IMR-90 (cell line): ENCODE data around the gene SPAG5. TPM values are rescaled to one million over a fixed set of nuclear protein-coding genes. Genes with fewer than 3 reads are reported as not detected.

Experiments used
- ATAC-seq: fragments of 200-7000 bp; cut with Tn5 transposase; 2 replicates; pipeline ENCODE4 v1.9.1; 2020; ENCODE audit warnings: low read depth, mild to moderate bottlenecking, moderate library complexity
- BruUV-seq: library from RNA; stranded (reverse); fragments of 400-500 nt; replicated peaks from 2 replicates; lab custom pipeline; 2021; lab: Mats Ljungman, UMichigan
- CTCF ChIA-PET: fragments of 300-600 bp; formaldehyde crosslinking; extraction: SDS; loops from one replicate; lab custom pipeline; 2021; ENCODE audit warnings: antibody characterized with exemption; lab: Yijun Ruan, JAX
- POLR2A ChIA-PET: fragments of 300-600 bp; sonication (Branson Sonifier 250); formaldehyde crosslinking; loops from one replicate; lab custom pipeline; 2022; ENCODE audit warnings: antibody characterized with exemption; ENCODE audit not compliant: unreplicated experiment; lab: Charles Lee
- DNase-seq: peaks from one replicate; pipeline ENCODE4 v3.0.0; 2013
- H2AFZ ChIP-seq: replicated peaks from 2 replicates; pipeline ENCODE3; 2013; ENCODE audit warnings: low read length, mild to moderate bottlenecking; ENCODE audit not compliant: poor library complexity
- H2AK5ac ChIP-seq: 2 replicates; pipeline ENCODE4 v1.6.1; 2013; ENCODE audit warnings: low read depth, low read length, inconsistent platforms
- H2AK9ac ChIP-seq: replicated peaks from 2 replicates; pipeline ENCODE3; 2013; ENCODE audit warnings: mild to moderate bottlenecking, low read depth, low read length, moderate library complexity; ENCODE audit not compliant: poor library complexity
- H2BK120ac ChIP-seq: 2 replicates; pipeline ENCODE4 v1.6.1; 2013; ENCODE audit warnings: low read depth, low read length, inconsistent platforms
- H2BK15ac ChIP-seq: 3 replicates; pipeline ENCODE4 v1.6.1; 2013; ENCODE audit warnings: low read depth, low read length, inconsistent platforms
- H2BK20ac ChIP-seq: 2 replicates; pipeline ENCODE4 v1.6.1; 2013; ENCODE audit warnings: low read depth, mild to moderate bottlenecking, inconsistent platforms, low read length, moderate library complexity
- H2BK5ac ChIP-seq: 2 replicates; pipeline ENCODE4 v1.6.1; 2013; ENCODE audit warnings: mild to moderate bottlenecking, low read depth, low read length, inconsistent platforms; ENCODE audit not compliant: poor library complexity, severe bottlenecking
- H3K14ac ChIP-seq: replicated peaks from 2 replicates; pipeline ENCODE4 v1.6.1; 2013; ENCODE audit warnings: low read depth, low read length, inconsistent platforms
- H3K18ac ChIP-seq: 2 replicates; pipeline ENCODE4 v1.6.1; 2013; ENCODE audit warnings: low read depth, low read length, control low read depth
- H3K23ac ChIP-seq: 2 replicates; pipeline ENCODE4 v1.6.1; 2013; ENCODE audit warnings: low read depth, low read length, inconsistent platforms
- H3K27ac ChIP-seq: 2 replicates; pipeline ENCODE4 v1.5.1; 2013; ENCODE audit warnings: mild to moderate bottlenecking, control low read depth, low read length; ENCODE audit not compliant: insufficient read depth
- H3K27me3 ChIP-seq: 2 replicates; pipeline ENCODE4 v1.6.1; 2013; ENCODE audit warnings: low read length; ENCODE audit not compliant: control insufficient read depth, insufficient read depth
- H3K36me3 ChIP-seq: 2 replicates; pipeline ENCODE4 v1.6.1; 2013; ENCODE audit warnings: low read length, mixed read lengths; ENCODE audit not compliant: control insufficient read depth, insufficient read depth
- H3K4ac ChIP-seq: 2 replicates; pipeline ENCODE4 v1.6.1; 2013; ENCODE audit warnings: low read depth, low read length, inconsistent platforms
- H3K4me1 ChIP-seq: 2 replicates; pipeline ENCODE4 v1.6.1; 2013; ENCODE audit warnings: low read length, mixed read lengths; ENCODE audit not compliant: control insufficient read depth, insufficient read depth
- H3K4me2 ChIP-seq: 2 replicates; pipeline ENCODE4 v1.6.1; 2013; ENCODE audit warnings: low read depth, mild to moderate bottlenecking, control low read depth, low read length, moderate library complexity
- H3K4me3 ChIP-seq: 2 replicates; pipeline ENCODE4 v1.5.1; 2013; ENCODE audit warnings: low read depth, mild to moderate bottlenecking, control low read depth, low read length, moderate library complexity; ENCODE audit not compliant: insufficient read depth
- H3K56ac ChIP-seq: 2 replicates; pipeline ENCODE4 v1.6.1; 2013; ENCODE audit warnings: low read length, inconsistent platforms; ENCODE audit not compliant: insufficient read depth; ENCODE audit errors: extremely low read depth
- H3K79me1 ChIP-seq, 2 experiments: 2 replicates each; pipeline ENCODE4 v1.6.1; 2013; ENCODE audit warnings: low read length in 2 of 2, inconsistent platforms in 1 of 2, low read depth in 1 of 2
- H3K9ac ChIP-seq: 2 replicates; pipeline ENCODE4 v1.6.1; 2013; ENCODE audit warnings: low read depth, low read length, control low read depth
- H3K9me1 ChIP-seq: 2 replicates; pipeline ENCODE4 v1.6.1; 2013; ENCODE audit warnings: low read length, inconsistent platforms; ENCODE audit not compliant: insufficient read depth
- H3K9me3 ChIP-seq: 2 replicates; pipeline ENCODE4 v1.6.1; 2013; ENCODE audit warnings: low read length; ENCODE audit not compliant: control insufficient read depth, insufficient read depth
- H4K20me1 ChIP-seq: 2 replicates; pipeline ENCODE4 v1.6.1; 2013; ENCODE audit warnings: low read length, inconsistent platforms; ENCODE audit not compliant: insufficient read depth
- H4K5ac ChIP-seq: 2 replicates; pipeline ENCODE4 v1.6.1; 2013; ENCODE audit warnings: mild to moderate bottlenecking, low read depth, low read length, control low read depth
- H4K8ac ChIP-seq, 2 experiments: 2 replicates each; pipeline ENCODE4 v1.6.1; 2013; ENCODE audit warnings: low read depth in 2 of 2, low read length in 2 of 2, control low read depth in 1 of 2, inconsistent platforms in 1 of 2
- H4K91ac ChIP-seq: 2 replicates; pipeline ENCODE4 v1.6.1; 2013; ENCODE audit warnings: low read depth, low read length, inconsistent platforms; ENCODE audit not compliant: insufficient read depth
- FOS ChIP-seq: fragments of 150-350 bp; IDR thresholded peaks from 2 replicates; pipeline ENCODE4 v1.6.1; 2016; ENCODE audit warnings: low read depth, low read length
- MAZ ChIP-seq: IDR thresholded peaks from 2 replicates; pipeline ENCODE4 v1.6.1; 2012; ENCODE audit warnings: low read depth, mild to moderate bottlenecking, low read length, improper control_type of control experiment, moderate library complexity, borderline replicate concordance
- MXI1 ChIP-seq: IDR thresholded peaks from 2 replicates; pipeline ENCODE4 v1.6.1; 2012; ENCODE audit warnings: low read depth, mild to moderate bottlenecking, low read length, moderate library complexity, borderline replicate concordance
- NFE2L2 ChIP-seq: fragments of 150-350 bp; IDR thresholded peaks from 2 replicates; pipeline ENCODE4 v1.6.1; 2016; ENCODE audit warnings: low read depth, mild to moderate bottlenecking, low read length
- POLR2A ChIP-seq: IDR thresholded peaks from 2 replicates; pipeline ENCODE4 v1.6.1; 2012; ENCODE audit warnings: mild to moderate bottlenecking, low read depth, low read length
- RAD21 ChIP-seq: IDR thresholded peaks from 2 replicates; pipeline ENCODE4 v1.6.1; 2012; ENCODE audit warnings: low read length, improper control_type of control experiment
- RCOR1 ChIP-seq: IDR thresholded peaks from 2 replicates; pipeline ENCODE4 v1.6.1; 2012; ENCODE audit warnings: mild to moderate bottlenecking, low read length, improper control_type of control experiment; ENCODE audit not compliant: insufficient replicate concordance
- SMC3 ChIP-seq: fragments of 150-350 bp; IDR thresholded peaks from 2 replicates; pipeline ENCODE4 v1.6.1; 2016; ENCODE audit warnings: low read depth, mild to moderate bottlenecking, antibody characterized with exemption, low read length, moderate library complexity
- WGBS, 2 experiments: methylation state at CpG; one replicate each; pipeline versions ENCODE4 v1.1.5 to v1.1.7; 2013; ENCODE audit warnings: missing lambda C conversion rate in 2 of 2; ENCODE audit not compliant: insufficient read length in 1 of 2; ENCODE audit errors: extremely low coverage in 2 of 2; 5-methylcytosine and 5-hydroxymethylcytosine counted together
- dilution Hi-C: fragments of 300-500 bp; cut with HindIII; formaldehyde crosslinking; loops from one replicate; pipeline ENCODE4 v1.14.3; 2018; ENCODE audit warnings: low sequenced_read_pairs; ENCODE audit not compliant: unreplicated experiment
- in situ Hi-C: fragments of 300-500 bp; cut with MboI; formaldehyde crosslinking; loops from 3 replicates; pipeline ENCODE4 v1.14.3; 2019; ENCODE audit warnings: low sequenced_read_pairs, inconsistent platforms, mixed read lengths
- intact Hi-C: fragments of 100-400 bp; cut with micrococcal nuclease; formaldehyde crosslinking; loops from 2 replicates; pipeline ENCODE4 v1.10.0; 2022
- polyA plus RNA-seq, 3 experiments: library from polyadenylated mRNA; depleted of rRNA; stranded (reverse); fragments of >200 nt; gene quantifications; 2 replicates each; pipeline ENCODE4 v1.2.3, GENCODE V29; 2012; ENCODE audit warnings: low replicate concordance in 1 of 3
- total RNA-seq: library from RNA; depleted of rRNA; stranded (reverse); fragments of >200 nt; gene quantifications from 2 replicates; pipeline ENCODE4 v1.2.3, GENCODE V29; 2012
- TF ChIP-seq, protein P1 (sequence below): fragments of 150-350 bp; IDR thresholded peaks from 2 replicates; pipeline ENCODE4 v1.6.1; 2016; ENCODE audit warnings: low read depth, mild to moderate bottlenecking, low read length, moderate library complexity, borderline replicate concordance
- TF ChIP-seq, protein P2 (sequence below): fragments of 150-350 bp; IDR thresholded peaks from 2 replicates; pipeline ENCODE4 v1.6.1; 2017; ENCODE audit warnings: mild to moderate bottlenecking, antibody characterized with exemption, low read length, low read depth
- TF ChIP-seq, protein P3 (sequence below): conservative IDR thresholded peaks from 2 replicates; pipeline ENCODE4 v1.5.1; 2012; ENCODE audit warnings: mild to moderate bottlenecking, low read depth, low read length, improper control_type of control experiment

SPAG5 gene
- total and polyA plus RNA-seq, 2 of the 4 experiments (the other 2 are of a cell fraction): 40.3 to 60.8 TPM

DNA sequence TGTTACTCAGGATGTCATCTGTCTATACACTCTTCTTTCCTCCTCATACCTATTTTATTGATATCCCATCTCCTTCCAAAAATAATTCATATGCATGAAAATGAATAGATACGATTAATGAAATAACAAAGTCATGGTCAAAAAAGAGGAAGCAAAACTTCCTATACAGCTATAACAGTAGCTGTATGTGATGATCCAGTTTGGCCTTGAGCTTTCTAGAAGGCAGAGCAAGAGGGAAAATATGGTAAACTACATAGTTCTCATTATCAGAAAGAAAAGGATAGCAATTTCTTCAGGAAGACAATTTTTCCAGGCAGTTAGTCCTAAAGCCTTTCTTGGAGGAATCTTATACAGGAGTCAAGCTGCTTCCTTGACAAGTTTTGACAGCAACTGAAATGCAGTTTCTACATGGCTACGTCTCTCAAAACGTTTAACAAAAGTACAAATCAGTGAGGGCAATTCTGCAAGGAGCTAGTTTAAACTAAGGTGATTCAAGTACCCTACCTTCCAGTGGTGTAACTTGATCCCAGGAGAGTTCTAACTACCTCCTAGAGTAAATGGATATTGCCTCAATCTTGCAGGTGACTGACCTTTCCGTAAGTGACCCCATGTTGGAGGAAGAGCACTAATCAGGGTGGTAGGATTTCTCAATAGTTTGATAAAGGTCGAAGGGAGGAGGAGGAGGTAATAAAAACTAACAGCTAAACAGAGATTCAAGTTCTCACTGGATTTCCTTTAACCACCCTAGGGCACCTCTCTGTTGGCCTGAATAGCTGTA lies 1.0 kb downstream of the SPAG5 start (continued):
- TF ChIP-seq SMC3: no peak
- TF ChIP-seq POLR2A: no peak

DNA sequence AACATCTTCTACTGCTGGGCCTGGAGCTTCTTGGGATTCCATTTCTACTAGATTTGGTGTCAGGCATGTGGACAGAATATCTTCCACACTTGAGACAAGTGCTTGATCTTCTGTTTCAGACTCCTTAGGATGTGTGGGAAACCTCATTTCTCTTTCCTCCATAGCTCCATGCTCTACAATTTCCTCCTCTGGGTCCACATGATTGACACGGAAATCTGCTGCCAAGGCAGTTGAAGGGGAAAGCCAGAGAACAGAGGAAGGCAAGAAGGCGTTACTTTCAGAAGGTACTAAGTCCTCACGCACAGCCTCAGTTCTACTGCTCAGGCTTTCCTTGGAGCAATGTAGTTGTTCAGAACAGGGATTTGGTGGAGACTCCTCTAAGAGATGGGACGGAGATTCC lies 6.6 kb downstream of the SPAG5 start:
- POLR2A ChIA-PET: no interaction called here
- Histone ChIP-seq H2BK5ac (no peak overlapping the region), H2BK20ac (no peak overlapping the region), H3K27me3 (no peaks in the 10 kb centered on the region), H4K91ac (no peak overlapping the region), H3K23ac (no peak overlapping the region), H3K4me2 (no peak overlapping the region), H4K20me1 (no peaks in the 10 kb centered on the region), H3K9me3 (no peaks in the 10 kb centered on the region), H3K4me3 (no peak overlapping the region), H3K36me3 (peaks cover 23% of the 10 kb centered on the region), H4K8ac (no peak overlapping the region), H3K27ac (no peak overlapping the region), H3K14ac (no peak overlapping the region), H2AK5ac (no peak overlapping the region), H2AFZ (no peak overlapping the region), H3K9ac (no peak overlapping the region), H3K18ac (no peak overlapping the region), H3K9me1 (peaks cover 3% of the 10 kb centered on the region; the same call in 1 of the 2 replicates), H3K56ac (no peak overlapping the region), H2BK15ac (no peak overlapping the region), H2AK9ac (no peak overlapping the region), H2BK120ac (no peak overlapping the region), H3K4ac (no peak overlapping the region), H3K4me1 (no peaks in the 10 kb centered on the region), H4K5ac (no peak overlapping the region), H3K79me1 (peaks cover 29 to 52% of the 10 kb centered on the region in 2 experiments)
- TF ChIP-seq, protein P1, sequence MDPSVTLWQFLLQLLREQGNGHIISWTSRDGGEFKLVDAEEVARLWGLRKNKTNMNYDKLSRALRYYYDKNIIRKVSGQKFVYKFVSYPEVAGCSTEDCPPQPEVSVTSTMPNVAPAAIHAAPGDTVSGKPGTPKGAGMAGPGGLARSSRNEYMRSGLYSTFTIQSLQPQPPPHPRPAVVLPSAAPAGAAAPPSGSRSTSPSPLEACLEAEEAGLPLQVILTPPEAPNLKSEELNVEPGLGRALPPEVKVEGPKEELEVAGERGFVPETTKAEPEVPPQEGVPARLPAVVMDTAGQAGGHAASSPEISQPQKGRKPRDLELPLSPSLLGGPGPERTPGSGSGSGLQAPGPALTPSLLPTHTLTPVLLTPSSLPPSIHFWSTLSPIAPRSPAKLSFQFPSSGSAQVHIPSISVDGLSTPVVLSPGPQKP: no peak
- TF ChIP-seq MAZ (no peak), MXI1 (no peak), POLR2A (no peak), RAD21 (no peak), SMC3 (no peak), RCOR1 (no peak), NFE2L2 (no peak), FOS (no peak)
- TF ChIP-seq, protein P2, sequence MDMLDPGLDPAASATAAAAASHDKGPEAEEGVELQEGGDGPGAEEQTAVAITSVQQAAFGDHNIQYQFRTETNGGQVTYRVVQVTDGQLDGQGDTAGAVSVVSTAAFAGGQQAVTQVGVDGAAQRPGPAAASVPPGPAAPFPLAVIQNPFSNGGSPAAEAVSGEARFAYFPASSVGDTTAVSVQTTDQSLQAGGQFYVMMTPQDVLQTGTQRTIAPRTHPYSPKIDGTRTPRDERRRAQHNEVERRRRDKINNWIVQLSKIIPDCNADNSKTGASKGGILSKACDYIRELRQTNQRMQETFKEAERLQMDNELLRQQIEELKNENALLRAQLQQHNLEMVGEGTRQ: no peak
- TF ChIP-seq, protein P3, sequence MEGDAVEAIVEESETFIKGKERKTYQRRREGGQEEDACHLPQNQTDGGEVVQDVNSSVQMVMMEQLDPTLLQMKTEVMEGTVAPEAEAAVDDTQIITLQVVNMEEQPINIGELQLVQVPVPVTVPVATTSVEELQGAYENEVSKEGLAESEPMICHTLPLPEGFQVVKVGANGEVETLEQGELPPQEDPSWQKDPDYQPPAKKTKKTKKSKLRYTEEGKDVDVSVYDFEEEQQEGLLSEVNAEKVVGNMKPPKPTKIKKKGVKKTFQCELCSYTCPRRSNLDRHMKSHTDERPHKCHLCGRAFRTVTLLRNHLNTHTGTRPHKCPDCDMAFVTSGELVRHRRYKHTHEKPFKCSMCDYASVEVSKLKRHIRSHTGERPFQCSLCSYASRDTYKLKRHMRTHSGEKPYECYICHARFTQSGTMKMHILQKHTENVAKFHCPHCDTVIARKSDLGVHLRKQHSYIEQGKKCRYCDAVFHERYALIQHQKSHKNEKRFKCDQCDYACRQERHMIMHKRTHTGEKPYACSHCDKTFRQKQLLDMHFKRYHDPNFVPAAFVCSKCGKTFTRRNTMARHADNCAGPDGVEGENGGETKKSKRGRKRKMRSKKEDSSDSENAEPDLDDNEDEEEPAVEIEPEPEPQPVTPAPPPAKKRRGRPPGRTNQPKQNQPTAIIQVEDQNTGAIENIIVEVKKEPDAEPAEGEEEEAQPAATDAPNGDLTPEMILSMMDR: no peak
- intact Hi-C loops: no loop called here
- CTCF ChIA-PET: no interaction called here
- DNase-seq (no peak), ATAC-seq (no peak)
- dilution Hi-C loops: no loop called here
- WGBS, 2 experiments: no CpG with 5 or more reads among the region's 4 CpGs
- in situ Hi-C loops: no loop called here
- BruUV-seq: no TSS peak
